ENCODE results near the gene WEE2.

DNA sequence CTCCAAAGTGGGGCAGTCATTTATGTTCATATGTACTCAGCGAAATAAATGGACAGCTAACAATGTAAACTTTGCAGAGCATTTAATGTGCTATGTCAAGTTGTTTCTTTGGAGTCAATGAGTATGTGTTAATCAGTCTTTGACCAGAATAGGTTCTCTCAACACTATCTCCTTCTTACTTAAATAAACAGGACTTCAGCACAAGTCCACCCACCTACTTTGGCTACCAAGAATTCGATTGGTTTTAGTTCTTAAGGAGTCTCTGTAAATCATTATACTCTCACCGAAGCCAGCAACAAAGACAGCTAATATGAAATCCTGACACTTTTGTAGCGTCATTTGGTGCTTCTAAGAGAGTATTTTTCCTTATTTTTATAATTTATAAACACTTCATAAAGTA is 6.9 kb downstream of the WEE2 start:
- TF ChIP-seq TAF1 (IDR thresholded peaks at IDR 0.05; ENCODE audit: borderline replicate concordance, low read depth, low read length) (no peak), POLR2A (IDR thresholded peaks at IDR 0.05; ENCODE audit: low read depth, low read length) (no peak), POLR2AphosphoS5 (IDR thresholded peaks at IDR 0.05; ENCODE audit: low read depth, low read length) (no peak)

Measured in GM12892 (cell line).